HG03439 (cell line): ENCODE measurements around the gene LYPD6B.

Experiments used
- ATAC-seq: cut with Tn5 transposase; IDR thresholded peaks from one replicate; pipeline ENCODE4 v1.9.1; 2021; ENCODE audit warnings: mild to moderate bottlenecking, moderate library complexity; ENCODE audit not compliant: unreplicated experiment

Gene LYPD6B

DNA sequence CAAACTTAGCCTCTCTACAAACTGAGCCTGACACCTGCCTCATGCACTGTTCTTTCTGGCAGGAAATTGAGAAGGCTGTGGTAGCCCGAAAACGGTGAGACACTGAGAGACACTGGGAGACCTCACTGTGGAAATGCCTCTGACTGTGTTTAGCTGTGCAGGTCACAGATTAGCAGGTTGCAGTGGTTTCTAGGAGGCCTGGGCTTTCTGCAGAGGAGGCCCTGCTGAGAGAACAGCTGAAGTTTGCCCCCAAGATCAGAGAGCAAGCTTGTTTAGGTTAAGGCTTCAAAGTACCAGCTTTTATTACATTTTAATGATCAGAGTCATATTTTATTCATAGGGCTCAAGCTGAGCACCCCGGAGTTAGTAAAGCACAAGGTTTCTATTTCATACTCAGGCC is 223.2 kb downstream of the LYPD6B start:
- ATAC-seq: no peak
